Measurements from ENCODE around the gene CYP39A1. TPM values are rescaled to one million over a fixed set of nuclear protein-coding genes. Genes with fewer than 3 reads are reported as not detected.

CYP39A1 gene
- not detected for total RNA-seq
- not detected for polyA plus RNA-seq (2013, experiment 1 of 2)
- 0.04 TPM for polyA plus RNA-seq (2013, experiment 2 of 2)
- 0 to 0.13 (median 0) reads per million in 172 experiments for total RNA-seq

- Histone ChIP-seq H3K27ac (ENCODE audit: low read depth in 1 of 2, low read length in 2 of 2) (no peak within 1 kb of the TSS), H3K36me3 (ENCODE audit: insufficient read depth, low read length) (no peaks in the 10 kb centered on the region), H3K4me3 (ENCODE audit: low read length) (peak within 1 kb of the TSS; percentile 62), H3K9me3 (ENCODE audit: control insufficient read depth in 1 of 2, insufficient read depth in 1 of 2, low read length in 2 of 2) (peaks cover 0 to 5% of the 10 kb centered on the region in 2 experiments), H3K27me3 (ENCODE audit: control insufficient read depth in 1 of 2, insufficient read depth in 2 of 2, low read length in 2 of 2) (peaks cover 17 to 39% of the 10 kb centered on the region in 2 experiments), H3K4me1 (ENCODE audit: insufficient read depth, low read length) (peaks cover 14% of the 10 kb centered on the region)
- ChIA-PET CTCF (no interaction called here), POLR2A (no interaction called here)
- Mint-ChIP-seq H3K36me3 (ENCODE audit: low read depth) (no peaks in the 10 kb centered on the region), H3K27ac (no peak within 1 kb of the TSS), H3K9me3 (no peaks in the 10 kb centered on the region), H3K4me1 (ENCODE audit: low read depth) (peaks cover 15% of the 10 kb centered on the region), H3K4me3 (peak within 1 kb of the TSS; percentile 89), H3K27me3 (peaks cover 64% of the 10 kb centered on the region)
- DNase-seq (peak; percentile 51 to 84 (median 66)), ATAC-seq (ENCODE audit: poor library complexity) (peak; percentile 97)
- intact Hi-C loops (cut with DNase I, micrococcal nuclease): loop anchor here in 1 of 2 experiments (5.0 kb wide), 1 partner anchor 481 kb away; the partner anchor contains the start of gene ENPP5
- no peak for TF ChIP-seq CTCF (IDR thresholded peaks at IDR 0.05)
Measured at GRCh38 chr6:46652603-46653438, at the start of gene CYP39A1, which contains the start of gene SLC25A27. Gene CYP39A1, minus strand, starts transcription at chr6:46652818. Its CDS starts 236 bp downstream, at chr6:46652582. Gene SLC25A27, plus strand, starts transcription at chr6:46652975. Its CDS starts 218 bp downstream, at chr6:46653193.

GRCh38 chr6:46699970-46700369, 47.4 kb upstream of the CYP39A1 start:
- no peak for TF ChIP-seq CTCF (IDR thresholded peaks at IDR 0.05)

GRCh38 chr6:46690911-46691451, 38.4 kb upstream of the CYP39A1 start:
- no peak overlapping the region for H3K4me3 ChIP-seq (ENCODE audit: low read length)
- intact Hi-C loops (cut with DNase I, micrococcal nuclease): no loop called here
- no peaks in the 10 kb centered on the region for H3K4me1 ChIP-seq (ENCODE audit: insufficient read depth, low read length)
- ATAC-seq (ENCODE audit: poor library complexity) (no peak), DNase-seq (no peak)
- no peaks in the 10 kb centered on the region for H3K27me3 ChIP-seq (ENCODE audit: control insufficient read depth in 1 of 2, insufficient read depth in 2 of 2, low read length in 2 of 2)
- no peak overlapping the region for H3K27ac ChIP-seq (ENCODE audit: low read depth in 1 of 2, low read length in 2 of 2)
- ChIA-PET CTCF (no interaction called here), POLR2A (no interaction called here)
- no peak overlapping the region for H3K4me3 Mint-ChIP-seq
- no peaks in the 10 kb centered on the region for H3K9me3 Mint-ChIP-seq
- H3K27ac Mint-ChIP-seq: no peak overlapping the region
- no peaks in the 10 kb centered on the region for H3K36me3 Mint-ChIP-seq (ENCODE audit: low read depth)
- TF ChIP-seq CTCF (IDR thresholded peaks at IDR 0.05): no peak
- H3K9me3 ChIP-seq (ENCODE audit: control insufficient read depth in 1 of 2, insufficient read depth in 1 of 2, low read length in 2 of 2): peaks cover 0 to 16% of the 10 kb centered on the region in 2 experiments
- H3K4me1 Mint-ChIP-seq (ENCODE audit: low read depth): no peaks in the 10 kb centered on the region
- H3K36me3 ChIP-seq (ENCODE audit: insufficient read depth, low read length): no peaks in the 10 kb centered on the region
- H3K27me3 Mint-ChIP-seq: peaks cover 31% of the 10 kb centered on the region

More at GRCh38 chr6:46699970-46700369, 47.4 kb upstream of the CYP39A1 start:
- Histone ChIP-seq H3K9me3 (ENCODE audit: control insufficient read depth in 1 of 2, insufficient read depth in 1 of 2, low read length in 2 of 2) (no peaks in the 10 kb centered on the region), H3K27me3 (ENCODE audit: control insufficient read depth in 1 of 2, insufficient read depth in 2 of 2, low read length in 2 of 2) (peaks cover 0 to 16% of the 10 kb centered on the region in 2 experiments), H3K4me3 (ENCODE audit: low read length) (no peak overlapping the region), H3K36me3 (ENCODE audit: insufficient read depth, low read length) (no peaks in the 10 kb centered on the region), H3K27ac (ENCODE audit: low read depth in 1 of 2, low read length in 2 of 2) (no peak overlapping the region), H3K4me1 (ENCODE audit: insufficient read depth, low read length) (no peaks in the 10 kb centered on the region)
- Mint-ChIP-seq H3K9me3 (no peaks in the 10 kb centered on the region), H3K4me3 (no peak overlapping the region), H3K27ac (no peak overlapping the region), H3K27me3 (peaks cover 47% of the 10 kb centered on the region), H3K4me1 (ENCODE audit: low read depth) (no peaks in the 10 kb centered on the region), H3K36me3 (ENCODE audit: low read depth) (no peaks in the 10 kb centered on the region)
- DNase-seq (no peak), ATAC-seq (ENCODE audit: poor library complexity) (no peak)
- intact Hi-C loops (cut with DNase I, micrococcal nuclease): no loop called here
- POLR2A ChIA-PET: no interaction called here
- CTCF ChIA-PET: no interaction called here
